Measurements from ENCODE around the gene GZF1.

- TF ChIP-seq EP300 (IDR thresholded peaks at IDR 0.05) = no peak
- no peak for TF ChIP-seq CTCF (IDR thresholded peaks at IDR 0.05)
- no peak for TF ChIP-seq POLR2A (IDR thresholded peaks at IDR 0.05)
Observed at GRCh38 chr20:23406880-23407279, 44.9 kb downstream of the GZF1 start.
